ENCODE results near the gene KIFC1. TPM values are rescaled to one million over a fixed set of nuclear protein-coding genes. Genes with fewer than 3 reads are reported as not detected.

The KIFC1 gene
- total and polyA plus RNA-seq, 2 donors from 2014 or later, result 2.3 TPM; not detected in 1

DNA sequence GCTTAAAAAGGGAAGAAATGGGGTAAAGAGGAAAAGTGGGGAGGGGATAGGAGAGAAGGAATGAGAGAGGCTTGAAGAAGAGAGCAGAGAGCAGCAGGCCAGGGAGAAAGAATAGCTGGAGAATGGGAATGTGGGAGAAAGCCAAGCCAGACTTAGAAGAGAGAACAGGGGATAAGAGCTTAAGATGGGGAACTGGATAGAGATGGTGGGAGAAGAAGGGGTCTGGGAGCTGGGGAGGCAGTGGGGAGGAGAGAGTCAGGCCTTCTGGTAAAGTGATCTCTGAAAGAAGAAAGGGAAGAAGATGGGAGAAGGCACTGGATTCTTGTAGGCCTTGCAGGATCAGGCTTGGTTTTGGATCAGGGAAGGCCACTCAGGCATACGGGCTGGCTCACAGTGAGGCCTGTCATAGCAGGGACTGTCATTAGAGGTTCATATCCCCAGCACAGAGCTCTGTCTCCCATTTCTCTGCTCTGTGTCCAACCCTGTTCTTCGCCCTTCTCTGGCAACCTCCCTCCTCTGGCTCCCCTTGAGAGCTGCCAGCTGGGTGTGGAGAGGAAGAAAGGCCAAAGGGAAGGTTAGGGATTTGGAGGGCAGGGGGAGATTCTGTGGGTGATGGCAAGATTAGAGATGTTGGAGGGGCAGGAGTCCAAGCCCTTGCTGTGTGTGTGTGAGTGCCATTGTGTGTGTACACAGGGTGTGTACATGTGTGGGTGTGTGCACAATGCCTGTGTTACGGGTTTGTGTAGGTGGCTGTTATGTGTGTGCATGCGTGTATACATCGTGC is 37.5 kb downstream of the KIFC1 start:
- Histone ChIP-seq H3K36me3 (ENCODE audit: control insufficient read depth in 2 of 3, insufficient read depth in 3 of 3, low read length in 3 of 3) (no peaks in the 10 kb centered on the region), H3K4me3 (ENCODE audit: low read length in 3 of 3) (no peak overlapping the region), H3K27me3 (ENCODE audit: control insufficient read depth, insufficient read depth, low read length) (no peaks in the 10 kb centered on the region), H3K27ac (ENCODE audit: low read depth in 2 of 2, low read length in 2 of 2) (peak overlapping the region in 1 of 2 donors; percentile 42), H3K4me1 (ENCODE audit: control insufficient read depth in 2 of 3, insufficient read depth in 2 of 3, low read depth in 1 of 3, low read length in 3 of 3) (peaks cover 6 to 38% (median 7%) of the 10 kb centered on the region in 3 donors), H3K9ac (ENCODE audit: low read length in 3 of 3) (peak overlapping the region in 1 of 3 donors; percentile 4), H3K9me3 (ENCODE audit: control insufficient read depth in 2 of 3, insufficient read depth in 1 of 3, low read length in 3 of 3) (no peaks in the 10 kb centered on the region)
- FAIRE-seq (no peak), DNase-seq (peak in 1 of 5 donors; percentile 33)
- intact Hi-C loops (cut with DNase I), result no loop called here
- TF ChIP-seq, protein P1, sequence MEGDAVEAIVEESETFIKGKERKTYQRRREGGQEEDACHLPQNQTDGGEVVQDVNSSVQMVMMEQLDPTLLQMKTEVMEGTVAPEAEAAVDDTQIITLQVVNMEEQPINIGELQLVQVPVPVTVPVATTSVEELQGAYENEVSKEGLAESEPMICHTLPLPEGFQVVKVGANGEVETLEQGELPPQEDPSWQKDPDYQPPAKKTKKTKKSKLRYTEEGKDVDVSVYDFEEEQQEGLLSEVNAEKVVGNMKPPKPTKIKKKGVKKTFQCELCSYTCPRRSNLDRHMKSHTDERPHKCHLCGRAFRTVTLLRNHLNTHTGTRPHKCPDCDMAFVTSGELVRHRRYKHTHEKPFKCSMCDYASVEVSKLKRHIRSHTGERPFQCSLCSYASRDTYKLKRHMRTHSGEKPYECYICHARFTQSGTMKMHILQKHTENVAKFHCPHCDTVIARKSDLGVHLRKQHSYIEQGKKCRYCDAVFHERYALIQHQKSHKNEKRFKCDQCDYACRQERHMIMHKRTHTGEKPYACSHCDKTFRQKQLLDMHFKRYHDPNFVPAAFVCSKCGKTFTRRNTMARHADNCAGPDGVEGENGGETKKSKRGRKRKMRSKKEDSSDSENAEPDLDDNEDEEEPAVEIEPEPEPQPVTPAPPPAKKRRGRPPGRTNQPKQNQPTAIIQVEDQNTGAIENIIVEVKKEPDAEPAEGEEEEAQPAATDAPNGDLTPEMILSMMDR (IDR thresholded peaks at IDR 0.05; ENCODE audit: borderline replicate concordance, extremely low read depth, insufficient read depth), result no peak

DNA sequence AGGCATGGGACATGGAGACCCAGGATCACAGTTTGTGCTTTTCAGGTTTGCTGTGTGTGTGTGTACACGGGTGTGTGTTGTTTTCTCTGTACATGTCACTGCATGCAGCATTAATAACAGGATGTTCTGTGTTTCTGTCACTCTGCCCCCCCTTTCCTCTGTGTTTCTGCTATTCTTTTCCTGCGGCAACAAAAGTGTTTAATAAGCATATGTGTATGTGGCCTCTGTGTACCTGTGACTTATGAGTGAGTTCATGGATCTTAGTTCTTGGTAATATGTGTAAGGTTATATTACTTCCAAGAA is 38.1 kb downstream of the KIFC1 start:
- intact Hi-C loops (cut with DNase I), result no loop called here
- H3K27me3 ChIP-seq (ENCODE audit: control insufficient read depth, insufficient read depth, low read length), result no peaks in the 10 kb centered on the region
- peaks cover 6 to 35% (median 7%) of the 10 kb centered on the region in 3 donors for H3K4me1 ChIP-seq (ENCODE audit: control insufficient read depth in 2 of 3, insufficient read depth in 2 of 3, low read depth in 1 of 3, low read length in 3 of 3)
- DNase-seq (no peak), FAIRE-seq (no peak)
- TF ChIP-seq, protein P1 (IDR thresholded peaks at IDR 0.05; ENCODE audit: borderline replicate concordance, extremely low read depth, insufficient read depth), result no peak
- no peaks in the 10 kb centered on the region for H3K9me3 ChIP-seq (ENCODE audit: control insufficient read depth in 2 of 3, insufficient read depth in 1 of 3, low read length in 3 of 3)
- no peak overlapping the region for H3K9ac ChIP-seq (ENCODE audit: low read length in 3 of 3)
- no peaks in the 10 kb centered on the region for H3K36me3 ChIP-seq (ENCODE audit: control insufficient read depth in 2 of 3, insufficient read depth in 3 of 3, low read length in 3 of 3)
- no peak overlapping the region for H3K4me3 ChIP-seq (ENCODE audit: low read length in 3 of 3)
- H3K27ac ChIP-seq (ENCODE audit: low read depth in 2 of 2, low read length in 2 of 2), result no peak overlapping the region

DNA sequence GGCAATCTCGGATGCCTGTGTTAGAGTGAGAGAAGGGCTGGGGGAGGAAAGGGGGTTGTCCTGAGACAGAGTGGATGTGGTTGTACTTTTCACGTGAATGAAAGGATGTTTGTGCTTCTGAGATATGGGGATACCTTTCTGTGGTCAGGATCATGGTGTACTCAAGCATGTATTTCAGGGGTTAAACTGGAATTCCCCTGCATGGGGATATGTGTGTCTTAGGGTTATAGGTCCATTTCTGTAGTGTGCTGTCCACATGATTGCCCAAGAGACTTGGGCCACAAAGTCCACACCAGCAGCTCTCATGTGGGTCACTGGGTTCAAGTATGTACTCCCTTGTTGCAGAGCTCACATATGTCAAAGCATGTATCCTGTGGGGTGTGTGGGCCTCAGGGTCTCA is 38.7 kb downstream of the KIFC1 start:
- Histone ChIP-seq H3K9me3 (ENCODE audit: control insufficient read depth in 2 of 3, insufficient read depth in 1 of 3, low read length in 3 of 3) (no peaks in the 10 kb centered on the region), H3K27ac (ENCODE audit: low read depth in 2 of 2, low read length in 2 of 2) (no peak overlapping the region), H3K27me3 (ENCODE audit: control insufficient read depth, insufficient read depth, low read length) (no peaks in the 10 kb centered on the region), H3K9ac (ENCODE audit: low read length in 3 of 3) (no peak overlapping the region), H3K4me1 (ENCODE audit: control insufficient read depth in 2 of 3, insufficient read depth in 2 of 3, low read depth in 1 of 3, low read length in 3 of 3) (peaks cover 6 to 30% (median 7%) of the 10 kb centered on the region in 3 donors), H3K36me3 (ENCODE audit: control insufficient read depth in 2 of 3, insufficient read depth in 3 of 3, low read length in 3 of 3) (no peaks in the 10 kb centered on the region), H3K4me3 (ENCODE audit: low read length in 3 of 3) (no peak overlapping the region)
- no peak for DNase-seq
- TF ChIP-seq, protein P1 (IDR thresholded peaks at IDR 0.05; ENCODE audit: borderline replicate concordance, extremely low read depth, insufficient read depth), result no peak
- FAIRE-seq, result no peak
- intact Hi-C loops (cut with DNase I), result no loop called here
